IMR-90 (cell line): ENCODE results near the gene ZNF33B.

ENCODE experiments used
- MAFK ChIP-seq: IDR thresholded peaks from 2 replicates; pipeline ENCODE4 v1.6.1; 2012; ENCODE audit warnings: low read depth, low read length, improper control_type of control experiment
- MAZ ChIP-seq: IDR thresholded peaks from 2 replicates; pipeline ENCODE4 v1.6.1; 2012; ENCODE audit warnings: low read depth, mild to moderate bottlenecking, low read length, improper control_type of control experiment, moderate library complexity, borderline replicate concordance
- MXI1 ChIP-seq: IDR thresholded peaks from 2 replicates; pipeline ENCODE4 v1.6.1; 2012; ENCODE audit warnings: low read depth, mild to moderate bottlenecking, low read length, moderate library complexity, borderline replicate concordance
- POLR2A ChIP-seq: IDR thresholded peaks from 2 replicates; pipeline ENCODE4 v1.6.1; 2012; ENCODE audit warnings: mild to moderate bottlenecking, low read depth, low read length
- RAD21 ChIP-seq: IDR thresholded peaks from 2 replicates; pipeline ENCODE4 v1.6.1; 2012; ENCODE audit warnings: low read length, improper control_type of control experiment
- RCOR1 ChIP-seq: IDR thresholded peaks from 2 replicates; pipeline ENCODE4 v1.6.1; 2012; ENCODE audit warnings: mild to moderate bottlenecking, low read length, improper control_type of control experiment; ENCODE audit not compliant: insufficient replicate concordance
- SMC3 ChIP-seq: fragments of 150-350 bp; IDR thresholded peaks from 2 replicates; pipeline ENCODE4 v1.6.1; 2016; ENCODE audit warnings: low read depth, mild to moderate bottlenecking, antibody characterized with exemption, low read length, moderate library complexity
- TF ChIP-seq, protein P1 (sequence below): conservative IDR thresholded peaks from 2 replicates; pipeline ENCODE4 v1.5.1; 2012; ENCODE audit warnings: mild to moderate bottlenecking, low read depth, low read length, improper control_type of control experiment
- TF ChIP-seq, protein P2 (sequence below): fragments of 150-350 bp; IDR thresholded peaks from 2 replicates; pipeline ENCODE4 v1.6.1; 2017; ENCODE audit warnings: mild to moderate bottlenecking, antibody characterized with exemption, low read length, low read depth

DNA sequence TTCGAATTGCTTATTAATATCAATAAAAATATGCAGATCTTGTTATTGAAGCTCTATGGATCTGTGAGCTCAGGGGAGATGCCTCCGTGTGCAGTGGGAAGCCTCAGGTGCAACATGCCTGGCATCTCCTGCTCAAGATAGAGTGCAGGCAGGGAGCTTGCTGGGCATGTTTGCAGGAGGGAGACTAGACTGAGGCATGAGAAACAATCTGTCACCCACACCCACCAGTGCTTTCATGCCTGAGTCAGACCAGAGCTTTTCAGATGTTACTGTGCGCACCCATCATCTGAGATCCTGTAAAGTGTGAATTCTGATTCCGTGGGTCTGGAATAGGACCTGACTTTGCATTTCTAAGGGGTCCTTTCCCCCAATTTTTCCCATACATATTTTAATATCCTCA lies 62.0 kb downstream of the ZNF33B start:
- TF ChIP-seq, protein P1, sequence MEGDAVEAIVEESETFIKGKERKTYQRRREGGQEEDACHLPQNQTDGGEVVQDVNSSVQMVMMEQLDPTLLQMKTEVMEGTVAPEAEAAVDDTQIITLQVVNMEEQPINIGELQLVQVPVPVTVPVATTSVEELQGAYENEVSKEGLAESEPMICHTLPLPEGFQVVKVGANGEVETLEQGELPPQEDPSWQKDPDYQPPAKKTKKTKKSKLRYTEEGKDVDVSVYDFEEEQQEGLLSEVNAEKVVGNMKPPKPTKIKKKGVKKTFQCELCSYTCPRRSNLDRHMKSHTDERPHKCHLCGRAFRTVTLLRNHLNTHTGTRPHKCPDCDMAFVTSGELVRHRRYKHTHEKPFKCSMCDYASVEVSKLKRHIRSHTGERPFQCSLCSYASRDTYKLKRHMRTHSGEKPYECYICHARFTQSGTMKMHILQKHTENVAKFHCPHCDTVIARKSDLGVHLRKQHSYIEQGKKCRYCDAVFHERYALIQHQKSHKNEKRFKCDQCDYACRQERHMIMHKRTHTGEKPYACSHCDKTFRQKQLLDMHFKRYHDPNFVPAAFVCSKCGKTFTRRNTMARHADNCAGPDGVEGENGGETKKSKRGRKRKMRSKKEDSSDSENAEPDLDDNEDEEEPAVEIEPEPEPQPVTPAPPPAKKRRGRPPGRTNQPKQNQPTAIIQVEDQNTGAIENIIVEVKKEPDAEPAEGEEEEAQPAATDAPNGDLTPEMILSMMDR, result no peak
- TF ChIP-seq RAD21 (no peak), MAZ (no peak), SMC3 (no peak), RCOR1 (no peak), POLR2A (no peak), MAFK (no peak), MXI1 (no peak)
- TF ChIP-seq, protein P2, sequence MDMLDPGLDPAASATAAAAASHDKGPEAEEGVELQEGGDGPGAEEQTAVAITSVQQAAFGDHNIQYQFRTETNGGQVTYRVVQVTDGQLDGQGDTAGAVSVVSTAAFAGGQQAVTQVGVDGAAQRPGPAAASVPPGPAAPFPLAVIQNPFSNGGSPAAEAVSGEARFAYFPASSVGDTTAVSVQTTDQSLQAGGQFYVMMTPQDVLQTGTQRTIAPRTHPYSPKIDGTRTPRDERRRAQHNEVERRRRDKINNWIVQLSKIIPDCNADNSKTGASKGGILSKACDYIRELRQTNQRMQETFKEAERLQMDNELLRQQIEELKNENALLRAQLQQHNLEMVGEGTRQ, result no peak
